Keratinocyte (primary cell): ENCODE measurements around the gene P3R3URF. TPM values are rescaled to one million over a fixed set of nuclear protein-coding genes. Genes with fewer than 3 reads are reported as not detected.
A peak's percentile ranks its signal among the peaks of the same experiment; 100 is the strongest.

ENCODE experiments used
- DNase-seq: peaks from one replicate; pipeline ENCODE4 v3.0.0-alpha.2; 2011; ENCODE audit warnings: low read depth, missing footprints, low spot score
- FAIRE-seq: peaks from 2 replicates; lab custom pipeline; 2011; peaks lifted over from hg19 to GRCh38; lab: Jason Lieb, UNC
- H2AFZ ChIP-seq: 2 replicates; pipeline ENCODE4 v1.6.0; 2012; ENCODE audit warnings: low read length, control low read depth, inconsistent platforms; ENCODE audit not compliant: control insufficient read depth
- H3K27ac ChIP-seq: 2 replicates; pipeline ENCODE4 v1.5.1; 2011; ENCODE audit warnings: low read length; ENCODE audit not compliant: control insufficient read depth, insufficient read depth
- H3K27me3 ChIP-seq: 3 replicates; pipeline ENCODE4 v1.6.0; 2011; ENCODE audit warnings: low read length; ENCODE audit not compliant: control insufficient read depth, insufficient read depth; ENCODE audit errors: extremely low read depth
- H3K36me3 ChIP-seq, 2 experiments: 2 replicates in 1 of 2; 3 replicates in 1 of 2; pipeline ENCODE4 v1.5.1; 2011; ENCODE audit warnings: low read length in 2 of 2, mild to moderate bottlenecking in 1 of 2; ENCODE audit not compliant: control insufficient read depth in 2 of 2, insufficient read depth in 2 of 2; ENCODE audit errors: extremely low read depth in 1 of 2
- H3K4me1 ChIP-seq: 3 replicates; pipeline ENCODE4 v1.5.1; 2011; ENCODE audit warnings: low read length; ENCODE audit not compliant: control insufficient read depth, insufficient read depth; ENCODE audit errors: extremely low read depth
- H3K4me2 ChIP-seq: 3 replicates; pipeline ENCODE4 v1.6.0; 2011; ENCODE audit warnings: low read depth, low read length; ENCODE audit not compliant: control insufficient read depth, insufficient read depth; ENCODE audit errors: extremely low read depth
- H3K4me3 ChIP-seq, 3 experiments: fragments of 200-600 bp in 1 of 3; sonication (generic) in 1 of 3; 2 replicates in 2 of 3; 3 replicates in 1 of 3; pipeline ENCODE4 v1.5.1; 2011 to 2016; ENCODE audit warnings: low read length in 3 of 3, mild to moderate bottlenecking in 3 of 3, control low read depth in 2 of 3, inconsistent platforms in 1 of 3, low read depth in 1 of 3, mixed read lengths in 1 of 3, mixed run types in 1 of 3, moderate library complexity in 1 of 3; ENCODE audit not compliant: control insufficient read depth in 2 of 3, insufficient read depth in 2 of 3; ENCODE audit errors: extremely low read depth in 1 of 3
- H3K79me2 ChIP-seq: 2 replicates; pipeline ENCODE4 v1.6.0; 2012; ENCODE audit warnings: low read length; ENCODE audit not compliant: control insufficient read depth, insufficient read depth
- H3K9ac ChIP-seq: 3 replicates; pipeline ENCODE4 v1.6.0; 2011; ENCODE audit warnings: low read length; ENCODE audit not compliant: control insufficient read depth, insufficient read depth; ENCODE audit errors: extremely low read depth
- H3K9me1 ChIP-seq: 3 replicates; pipeline ENCODE4 v1.6.0; 2011; ENCODE audit warnings: low read length; ENCODE audit not compliant: control insufficient read depth, insufficient read depth; ENCODE audit errors: extremely low read depth
- H3K9me3 ChIP-seq: 2 replicates; pipeline ENCODE4 v1.5.1; 2012; ENCODE audit warnings: low read depth, low read length; ENCODE audit not compliant: control insufficient read depth
- H4K20me1 ChIP-seq: 3 replicates; pipeline ENCODE4 v1.6.0; 2011; ENCODE audit warnings: low read length; ENCODE audit not compliant: control insufficient read depth, insufficient read depth; ENCODE audit errors: extremely low read depth
- CTCF ChIP-seq, 3 experiments: IDR thresholded peaks in 1 of 3; conservative IDR thresholded peaks in 1 of 3; optimal IDR thresholded peaks in 1 of 3; 2 replicates in 2 of 3; 3 replicates in 1 of 3; pipeline versions ENCODE3 to v1.5.1; 2011; ENCODE audit warnings: low read length in 3 of 3, mild to moderate bottlenecking in 3 of 3, moderate library complexity in 2 of 3, control low read depth in 1 of 3, inconsistent platforms in 1 of 3; ENCODE audit not compliant: insufficient read depth in 2 of 3; ENCODE audit errors: extremely low read depth in 1 of 3
- EZH2 ChIP-seq: IDR thresholded peaks from one replicate; pipeline ENCODE4 v1.6.1; 2012; ENCODE audit warnings: inconsistent platforms, mild to moderate bottlenecking, low read length, moderate library complexity
- dilution Hi-C: fragments of 300-500 bp; cut with MboI; formaldehyde crosslinking; loops from one replicate; pipeline ENCODE4 v1.7.0; 2020; ENCODE audit warnings: low sequenced_read_pairs; ENCODE audit not compliant: extremely low pct_ligation_motif_present
- polyA plus RNA-seq, 5 experiments: library from polyadenylated mRNA; depleted of rRNA in 3 of 5; stranded (reverse) in 3 of 5; stranded (forward) in 1 of 5; unstranded in 1 of 5; fragments of >200 nt; gene quantifications; 1 replicate in 1 of 5; 2 replicates in 3 of 5; 3 replicates in 1 of 5; pipeline versions ENCODE4 v1.2.1 to v1.2.3, GENCODE V29; 2011 to 2012; ENCODE audit warnings: missing spikeins in 2 of 5, low read depth in 1 of 5, low replicate concordance in 1 of 5

The P3R3URF gene
- polyA plus RNA-seq, 1 donor (not counting 4 experiments of a cell fraction or from before 2014, with no cell fraction given) = not detected

GRCh38 chr1:46184920-46185658 lies 8.8 kb upstream of the P3R3URF start:
- Histone ChIP-seq H3K9me3 (no peaks in the 10 kb centered on the region), H3K9me1 (peaks cover 8% of the 10 kb centered on the region), H3K4me2 (peak overlapping the region; percentile 77), H4K20me1 (no peaks in the 10 kb centered on the region), H3K27me3 (no peaks in the 10 kb centered on the region), H3K79me2 (peaks cover 6% of the 10 kb centered on the region), H3K36me3 (peaks cover 29 to 35% of the 10 kb centered on the region in 2 experiments), H3K4me1 (peaks cover 75% of the 10 kb centered on the region), H3K9ac (no peak overlapping the region), H3K27ac (no peak overlapping the region), H2AFZ (no peak overlapping the region), H3K4me3 (no peak overlapping the region)
- TF ChIP-seq EZH2 (no peak), CTCF (optimal IDR thresholded peaks at IDR 0.05 in 1 of 3, IDR thresholded peaks at IDR 0.05 in 1 of 3, conservative IDR thresholded peaks at IDR 0.05 in 1 of 3; ENCODE audit: extremely low read depth in 1 of 3, insufficient read depth in 2 of 3, low read length in 3 of 3) (no peak)
- no peak for DNase-seq
- dilution Hi-C loops = loop anchor here (25.0 kb wide), 1 partner anchor 148 kb away; no protein-coding TSS in a partner anchor
- no peak for FAIRE-seq

- peaks cover 79% of the 10 kb centered on the region for H3K4me1 ChIP-seq
- no peaks in the 10 kb centered on the region for H4K20me1 ChIP-seq
- peak overlapping the region; percentile 77 for H3K4me2 ChIP-seq
- H3K9me1 ChIP-seq = peaks cover 8% of the 10 kb centered on the region
- H3K27me3 ChIP-seq = no peaks in the 10 kb centered on the region
- peaks cover 26 to 30% of the 10 kb centered on the region in 2 experiments for H3K36me3 ChIP-seq
- peak overlapping the region; percentile 51 for H3K9ac ChIP-seq
- DNase-seq = no peak
- H2AFZ ChIP-seq = no peak overlapping the region
- H3K9me3 ChIP-seq = no peaks in the 10 kb centered on the region
- no peak for FAIRE-seq
- peak overlapping the region; percentile 1 to 11 (median 6) for H3K4me3 ChIP-seq
- peaks cover 6% of the 10 kb centered on the region for H3K79me2 ChIP-seq
- peak overlapping the region; percentile 80 for H3K27ac ChIP-seq
- dilution Hi-C loops = loop anchor here (25.0 kb wide), 1 partner anchor 147 kb away; no protein-coding TSS in a partner anchor
- TF ChIP-seq EZH2 = no peak
- TF ChIP-seq CTCF (optimal IDR thresholded peaks at IDR 0.05 in 1 of 3, IDR thresholded peaks at IDR 0.05 in 1 of 3, conservative IDR thresholded peaks at IDR 0.05 in 1 of 3; ENCODE audit: extremely low read depth in 1 of 3, insufficient read depth in 2 of 3, low read length in 3 of 3) = no peak
These were observed 7.8 kb upstream of the P3R3URF start for GRCh38 chr1:46183926-46184557.
